NCI-H128 (cell line): ENCODE measurements around the gene NOS1AP.

ENCODE experiments used
- DNase-seq: peaks from one replicate; lab custom pipeline; 2025; ENCODE audit not compliant: unreplicated experiment; lab: John Stamatoyannopoulos, UW

NOS1AP gene

DNA sequence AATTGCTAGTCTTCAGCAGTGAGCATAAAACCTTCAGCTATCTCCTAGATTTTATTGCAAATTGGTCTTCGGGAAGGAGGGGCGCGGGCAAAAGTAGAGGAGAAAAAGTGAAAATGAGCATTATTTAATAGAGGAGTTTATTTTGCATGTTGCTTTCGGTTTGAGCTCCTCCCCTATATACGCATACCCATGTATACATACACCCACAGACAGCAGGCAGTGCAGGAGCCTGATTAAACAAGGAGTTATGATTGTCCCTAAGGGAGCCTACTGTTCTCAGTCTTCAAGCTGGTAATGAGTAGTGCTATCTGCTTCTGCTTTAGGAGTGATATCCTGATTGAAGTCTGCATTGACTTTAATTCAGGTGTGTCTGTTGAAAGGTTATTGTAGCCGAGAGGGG lies 173.3 kb downstream of the NOS1AP start:
- DNase-seq: no peak

DNA sequence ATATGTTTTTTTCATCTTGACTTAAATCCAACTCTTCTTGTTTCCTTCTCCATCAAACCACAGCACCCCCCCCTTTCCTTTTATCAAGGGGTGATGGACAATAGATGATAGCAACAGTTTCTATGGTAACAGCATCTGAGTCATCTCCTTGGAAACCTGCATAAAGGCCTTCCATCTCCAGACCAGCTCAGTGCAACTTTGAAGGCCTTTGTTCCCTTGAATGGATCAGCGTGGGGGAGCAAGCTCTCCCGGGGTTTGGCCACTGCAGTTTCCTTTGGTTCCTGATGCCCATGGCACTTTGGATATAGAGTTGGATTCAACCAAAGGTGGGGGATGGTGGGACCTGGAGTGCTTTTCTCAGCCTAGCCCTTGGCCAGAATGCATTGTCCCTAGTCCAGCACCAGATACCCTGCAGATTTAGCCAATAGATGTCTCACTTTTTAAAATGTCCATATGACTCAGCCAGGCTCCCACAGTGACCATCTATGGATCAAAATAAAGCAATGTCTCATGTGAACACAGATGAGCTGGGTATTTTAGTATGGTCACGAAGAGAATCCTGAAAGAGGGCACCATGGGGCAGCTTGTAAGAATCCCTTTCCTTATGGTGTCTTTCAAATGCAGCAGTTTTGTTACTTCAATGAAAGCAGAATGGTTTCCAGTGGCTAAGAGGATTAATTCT lies 179.5 kb downstream of the NOS1AP start:
- DNase-seq: no peak

DNA sequence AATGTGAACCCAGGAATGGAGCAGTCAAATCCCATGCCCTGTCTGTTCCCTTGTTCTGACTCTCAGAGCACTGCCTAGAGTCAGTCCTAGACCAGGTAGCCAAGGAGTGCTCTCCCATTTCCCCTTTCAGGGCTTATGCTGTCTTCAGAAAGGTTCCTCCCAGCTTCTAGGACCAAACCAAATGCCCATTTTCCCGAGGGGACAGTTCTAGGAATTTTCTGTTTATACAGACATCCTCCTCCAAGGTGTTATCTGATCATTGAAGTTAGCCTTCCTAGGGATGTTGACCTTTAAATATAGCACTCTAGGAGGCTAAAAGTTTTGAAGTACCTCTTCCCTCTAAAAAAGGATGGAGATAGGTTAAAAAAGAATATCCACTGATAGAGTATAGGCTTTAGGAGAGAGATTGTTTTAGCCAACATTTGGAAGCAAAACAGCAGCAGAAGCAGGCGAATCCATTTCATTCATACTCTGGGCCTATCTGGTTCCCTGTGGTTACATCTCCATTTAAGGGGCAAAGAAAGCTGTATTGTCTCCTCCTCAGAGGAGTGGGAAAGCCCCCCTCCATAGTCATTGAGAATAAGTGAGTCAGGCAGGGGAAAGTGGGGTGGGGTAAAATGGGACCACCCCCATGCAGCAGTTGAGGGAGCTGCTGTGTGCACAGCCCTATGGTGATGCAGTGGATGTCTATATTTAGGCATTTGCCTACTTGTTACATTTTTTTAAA lies 180.7 kb downstream of the NOS1AP start:
- DNase-seq: no peak

DNA sequence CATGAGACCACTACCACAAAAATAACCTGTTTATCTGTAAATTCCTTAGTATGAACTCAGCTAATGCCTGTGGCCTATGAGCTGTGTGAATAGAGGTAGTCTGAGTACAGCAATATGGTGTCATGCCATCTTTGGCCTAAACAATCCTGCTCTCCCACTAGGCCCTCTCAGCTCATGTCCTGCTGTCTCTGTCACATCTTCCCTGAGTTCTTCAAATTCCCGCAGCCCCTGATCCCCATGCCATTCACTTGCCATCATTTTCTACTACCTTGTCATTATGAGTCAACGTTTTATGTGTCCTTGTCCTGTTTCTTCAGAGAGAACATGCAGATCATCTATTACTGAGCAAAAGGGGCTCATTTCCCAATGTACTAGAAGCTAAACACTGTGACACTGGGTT lies 181.6 kb downstream of the NOS1AP start:
- DNase-seq: no peak

DNA sequence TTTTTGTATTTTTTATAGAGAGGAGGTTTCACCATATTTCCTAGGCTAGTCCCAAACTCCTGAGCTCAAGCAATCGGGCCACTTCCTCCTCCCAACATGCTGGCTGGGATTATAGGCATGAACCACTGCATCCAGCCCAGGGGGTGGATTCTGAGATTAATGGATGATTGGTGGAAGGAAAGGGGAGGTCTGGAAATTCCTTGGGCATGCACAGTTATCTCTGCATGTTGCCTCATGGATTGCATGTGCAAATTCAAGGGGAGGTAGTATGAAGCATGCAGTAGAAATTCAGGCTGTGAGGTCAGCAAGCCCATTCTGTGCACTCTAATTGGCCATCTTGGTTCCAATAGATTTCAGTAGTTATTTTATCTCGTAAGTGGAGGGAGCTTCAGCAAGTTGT lies 182.7 kb downstream of the NOS1AP start:
- no peak for DNase-seq

DNA sequence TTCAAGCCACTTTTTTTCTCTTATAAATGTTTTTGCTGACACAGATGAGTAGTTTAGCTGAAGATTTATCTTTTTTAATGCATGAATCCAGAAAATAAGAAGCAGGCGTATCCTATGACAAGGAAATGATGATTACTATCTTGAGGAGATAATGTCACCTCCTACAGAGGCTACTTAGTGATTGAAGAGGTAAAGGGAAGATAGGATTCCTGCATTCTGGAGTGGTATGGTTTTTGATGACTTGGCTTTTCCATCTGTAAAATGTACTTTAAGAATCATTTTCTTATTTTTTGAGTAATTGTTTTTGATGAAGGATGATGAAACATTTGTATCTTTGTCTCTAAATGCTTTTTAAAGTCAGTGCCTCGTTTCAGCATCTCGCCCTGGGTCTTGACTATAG lies 184.3 kb downstream of the NOS1AP start:
- no peak for DNase-seq

DNA sequence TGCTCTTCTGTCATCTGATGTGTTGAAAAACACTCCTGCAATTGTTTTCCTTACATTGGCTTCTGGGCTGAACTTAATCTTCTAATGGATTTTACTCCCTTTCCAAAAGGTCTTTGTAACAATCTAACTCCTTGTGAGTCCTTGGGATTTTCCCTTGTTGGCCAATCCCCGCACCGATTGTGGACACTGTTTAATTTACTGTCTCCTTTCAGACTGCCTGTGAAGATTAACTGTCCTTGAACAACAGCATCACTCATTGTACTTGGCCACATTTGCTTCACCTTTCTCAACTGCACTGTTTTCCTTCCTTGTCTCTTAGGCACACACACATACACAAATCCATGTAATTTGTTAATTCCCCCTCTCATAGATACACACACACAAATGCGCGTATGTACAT lies 186.8 kb downstream of the NOS1AP start:
- DNase-seq: no peak

DNA sequence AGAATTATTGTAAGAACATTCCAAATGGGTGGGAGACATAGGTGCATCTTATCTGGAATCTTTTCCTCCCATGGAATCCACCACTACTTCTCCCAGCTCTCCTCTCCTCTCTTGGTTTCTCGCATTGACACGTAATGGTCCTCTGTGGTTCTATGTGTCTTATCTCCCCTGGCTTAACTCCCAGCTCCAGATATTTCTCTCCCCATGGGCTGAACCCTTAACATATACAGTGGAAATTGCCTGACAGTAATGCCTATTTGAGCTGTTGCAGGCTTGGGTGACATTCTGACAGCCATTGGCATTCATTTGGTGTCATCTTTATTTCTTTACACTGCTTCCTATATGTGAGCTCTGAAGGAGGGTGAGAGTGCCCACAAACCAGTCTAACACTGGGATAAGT lies 188.9 kb downstream of the NOS1AP start:
- no peak for DNase-seq

DNA sequence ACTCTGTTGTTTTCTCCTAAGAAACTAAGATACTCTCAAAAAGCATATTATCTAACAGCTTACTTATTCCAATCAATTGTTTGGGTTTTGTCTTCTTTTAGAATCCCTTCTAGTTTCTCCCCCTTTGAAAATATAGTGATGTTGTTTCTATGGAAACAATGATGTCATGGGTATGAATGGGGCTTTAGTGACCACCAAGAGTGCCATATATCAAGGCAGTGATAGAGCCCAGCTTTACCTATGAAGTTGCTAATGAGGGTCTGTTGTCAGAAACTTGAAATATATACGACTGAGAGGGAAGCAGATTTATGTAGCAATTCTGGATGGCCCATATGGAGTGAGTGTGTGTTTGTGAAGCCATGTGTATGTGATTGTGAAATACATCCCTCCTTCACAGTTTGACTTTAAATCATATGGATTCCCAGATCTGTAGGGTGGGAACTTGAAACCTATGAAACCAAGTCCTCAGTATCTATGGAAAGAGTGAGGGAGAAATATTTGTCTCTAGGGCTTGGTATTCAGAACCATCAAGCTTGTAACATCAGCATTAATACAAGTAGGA lies 190.5 kb downstream of the NOS1AP start:
- DNase-seq: no peak

DNA sequence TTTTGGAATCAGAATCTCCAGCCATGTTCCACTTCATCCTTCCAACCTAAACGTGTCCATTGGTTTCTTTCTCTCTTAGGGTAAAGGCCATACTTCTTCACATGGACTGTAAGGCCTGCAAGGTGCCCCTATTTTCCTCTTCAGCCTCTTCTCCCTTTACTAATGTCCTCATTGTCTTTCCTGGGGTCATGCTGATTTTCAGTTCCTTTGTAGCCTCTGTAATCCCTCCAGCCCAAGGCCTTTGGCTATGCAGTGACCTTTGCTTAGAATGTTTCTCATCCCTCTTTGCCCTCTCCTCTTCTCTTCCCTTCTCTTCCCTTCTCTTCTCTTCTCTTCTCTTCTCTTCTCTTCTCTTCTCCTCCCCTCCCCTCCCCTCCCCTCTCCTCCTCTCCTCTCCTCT lies 194.6 kb downstream of the NOS1AP start:
- no peak for DNase-seq

DNA sequence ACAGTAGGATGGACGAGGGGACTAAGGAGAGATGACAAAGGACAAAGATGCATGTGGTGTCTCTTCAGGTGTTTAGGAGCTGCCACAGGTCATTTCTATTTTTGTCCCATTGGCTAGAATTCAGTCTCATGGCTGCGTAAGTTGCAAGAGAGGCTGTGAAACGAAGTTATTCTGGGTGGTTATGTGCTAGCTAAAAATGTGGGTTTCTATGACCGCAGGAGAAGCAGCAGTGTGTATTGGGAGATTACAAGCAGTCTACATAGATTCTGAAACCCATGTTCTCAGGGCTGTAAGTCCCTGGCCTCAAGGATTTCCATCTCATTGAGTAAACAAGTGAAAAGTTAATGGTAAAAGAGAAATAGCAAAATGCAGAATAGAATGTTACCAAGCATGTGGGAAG lies 196.5 kb downstream of the NOS1AP start:
- DNase-seq: no peak

DNA sequence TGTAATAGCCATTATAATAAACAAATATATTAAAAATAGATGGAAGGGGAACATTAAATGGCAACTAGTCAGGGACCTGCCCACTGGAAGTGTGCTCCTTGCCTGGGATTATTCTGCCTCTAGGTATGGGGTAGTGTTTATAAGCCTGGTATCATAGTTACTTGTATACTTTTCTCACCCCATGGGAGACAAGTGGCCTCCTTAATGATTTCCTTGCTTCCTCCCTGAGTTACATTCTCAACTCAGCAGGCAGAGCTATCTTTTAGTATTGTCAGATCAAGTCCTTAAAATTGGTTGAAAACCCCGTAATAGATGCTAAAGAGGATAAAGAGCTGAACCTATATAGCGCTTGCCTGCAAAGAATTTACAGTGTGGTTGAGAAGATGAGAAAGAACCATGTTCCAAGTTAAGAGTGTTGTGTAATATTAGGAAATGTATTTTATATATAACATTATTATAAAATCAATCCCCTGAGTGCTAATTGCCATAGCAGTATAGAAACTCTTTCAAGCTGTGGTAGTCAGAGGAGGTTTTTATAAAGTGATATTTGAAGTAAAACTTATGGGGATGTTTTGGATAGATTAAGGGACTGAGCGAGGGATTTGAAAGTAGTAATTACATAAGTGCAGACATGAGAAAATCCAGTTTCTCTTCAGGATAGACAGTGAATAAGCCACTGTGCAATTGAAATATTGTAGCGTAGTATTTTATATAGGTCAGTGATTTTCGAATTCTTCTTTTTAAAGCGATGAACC lies 200.7 kb downstream of the NOS1AP start:
- DNase-seq: no peak

DNA sequence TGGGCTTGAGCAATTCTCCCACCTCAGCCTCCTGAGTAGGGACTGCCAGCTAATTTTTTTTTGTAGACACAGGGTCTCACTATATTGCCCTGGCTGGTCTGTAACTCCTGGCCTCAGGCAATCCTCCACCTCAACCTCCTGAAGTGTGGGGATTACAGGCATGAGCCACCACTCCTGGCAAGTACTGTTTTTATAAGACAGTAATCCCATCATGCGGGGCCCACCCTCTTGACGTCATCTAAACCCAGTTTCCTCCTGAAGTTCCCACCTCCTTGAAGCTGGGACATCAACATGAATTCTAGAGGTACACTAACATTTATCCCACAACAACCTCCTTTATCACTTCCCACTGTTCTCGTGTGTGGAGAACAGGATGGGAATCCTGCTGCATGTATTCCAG lies 202.5 kb downstream of the NOS1AP start:
- no peak for DNase-seq

DNA sequence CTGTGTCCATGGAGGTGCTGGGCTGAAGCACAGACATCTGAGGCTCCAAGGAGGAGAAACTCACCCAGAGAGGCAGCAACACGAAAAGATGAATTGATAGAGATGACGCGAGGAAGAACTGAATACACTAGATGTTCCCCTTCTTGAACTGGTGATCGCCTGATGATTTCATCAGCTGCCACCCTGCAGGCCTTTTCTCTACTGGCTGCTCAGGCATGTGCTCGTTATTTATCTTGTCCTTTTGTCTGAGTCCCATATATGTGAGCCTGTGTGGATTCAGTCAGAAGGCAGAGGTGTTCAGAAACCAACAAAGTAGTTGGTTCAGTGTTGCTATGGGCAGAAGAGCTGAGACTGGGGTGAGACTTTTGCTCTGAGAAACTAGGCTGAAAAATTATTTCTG lies 202.9 kb downstream of the NOS1AP start:
- DNase-seq: no peak

DNA sequence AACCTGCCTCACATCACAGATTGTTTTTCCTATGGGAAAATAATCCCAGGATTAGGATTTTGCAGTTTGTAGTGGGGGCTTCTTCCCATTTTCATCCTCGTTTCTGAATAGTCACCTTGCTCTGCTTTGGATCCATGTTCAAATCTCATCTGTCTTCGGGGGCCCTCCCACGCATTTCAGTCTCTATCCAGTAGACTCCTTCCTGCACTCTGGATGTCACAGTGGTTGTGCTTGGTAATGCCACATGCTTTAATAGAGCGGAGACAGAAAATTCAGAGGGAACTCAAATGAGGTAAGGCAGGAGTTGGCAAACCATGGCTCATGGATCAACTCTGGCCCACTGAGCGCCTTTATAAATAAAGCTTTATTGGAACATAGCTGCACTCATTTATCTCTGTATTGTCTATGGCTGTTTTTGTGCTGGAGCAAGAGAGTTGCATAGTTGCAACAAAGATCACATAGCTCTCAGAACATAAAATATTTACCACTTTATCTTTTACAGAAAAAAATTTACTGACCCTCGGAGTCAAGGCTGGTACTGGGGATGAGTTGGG lies 206.2 kb downstream of the NOS1AP start:
- DNase-seq: no peak

DNA sequence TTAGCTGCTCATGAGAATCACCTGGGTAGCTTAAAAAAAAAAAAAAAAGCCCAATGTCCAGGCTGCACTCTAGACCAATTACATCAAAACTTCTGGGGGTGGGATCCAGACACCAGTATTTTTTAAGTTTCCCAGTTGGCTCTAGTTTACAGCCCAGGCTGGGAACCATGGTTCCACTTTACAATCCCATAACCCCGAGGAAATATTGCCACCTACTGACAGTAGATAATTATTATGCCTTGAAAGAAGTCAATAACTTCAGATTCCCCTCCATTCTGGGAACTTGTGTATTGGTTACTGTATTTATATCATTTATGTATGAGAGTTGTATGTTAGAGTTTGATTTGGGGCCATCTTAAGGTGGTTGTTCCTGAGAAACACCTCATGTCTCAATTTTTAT lies 207.0 kb downstream of the NOS1AP start:
- DNase-seq: no peak

DNA sequence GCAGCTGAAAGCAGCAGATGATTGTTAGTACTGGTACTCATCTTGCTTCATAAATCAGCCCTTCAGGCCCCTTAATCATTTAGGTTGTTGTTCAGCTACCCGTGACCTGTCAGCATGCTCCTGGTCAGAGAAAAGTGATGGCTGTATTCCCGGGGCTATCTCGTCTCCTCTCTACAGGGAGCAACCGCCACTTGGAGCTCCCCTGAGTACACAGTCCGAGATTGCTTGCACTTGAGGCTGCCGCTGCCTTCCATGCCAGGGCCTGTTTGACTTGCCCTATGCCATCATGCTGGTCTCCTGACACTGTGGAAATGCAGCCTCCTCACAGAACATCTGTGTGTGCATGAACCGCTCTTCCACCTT lies 209.6 kb downstream of the NOS1AP start:
- no peak for DNase-seq

DNA sequence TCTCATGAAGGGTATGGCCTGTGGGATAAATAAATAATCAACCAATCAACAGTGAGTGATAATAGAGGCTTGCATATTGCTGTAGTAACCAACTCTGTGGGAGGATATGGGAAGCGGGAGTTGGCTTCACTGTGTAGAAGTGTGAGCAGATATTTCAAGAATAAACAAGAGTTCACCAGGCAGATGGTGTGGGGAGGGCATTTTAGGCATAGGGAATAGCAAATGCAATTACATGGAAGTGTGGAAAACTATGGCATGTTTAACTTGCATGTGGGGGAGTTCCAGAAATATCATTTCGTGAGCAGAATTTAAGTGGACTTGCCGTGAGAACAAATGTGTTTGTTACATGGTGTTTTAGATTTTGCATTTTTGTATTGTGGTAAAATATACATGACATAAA lies 211.9 kb downstream of the NOS1AP start:
- no peak for DNase-seq

DNA sequence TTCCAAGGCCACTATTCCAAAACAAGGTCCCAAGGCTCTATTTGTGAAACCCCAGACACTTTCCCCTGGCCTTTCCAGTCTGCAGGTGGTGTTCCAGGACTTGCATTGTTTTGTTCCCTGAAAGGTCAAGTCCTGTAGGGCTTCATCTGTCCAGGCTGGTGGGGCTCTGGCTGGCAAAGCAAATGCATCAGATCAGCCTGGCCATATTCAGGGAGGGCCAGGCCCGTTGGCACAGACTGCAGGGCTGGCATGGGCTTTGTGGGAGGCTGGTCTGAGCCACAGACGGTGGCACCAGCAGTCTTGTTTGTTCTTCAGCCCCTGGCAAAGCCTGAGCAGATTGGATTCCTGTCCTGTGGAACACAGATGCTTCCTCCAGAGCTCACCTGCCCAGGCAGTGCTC lies 214.2 kb downstream of the NOS1AP start:
- DNase-seq: no peak

DNA sequence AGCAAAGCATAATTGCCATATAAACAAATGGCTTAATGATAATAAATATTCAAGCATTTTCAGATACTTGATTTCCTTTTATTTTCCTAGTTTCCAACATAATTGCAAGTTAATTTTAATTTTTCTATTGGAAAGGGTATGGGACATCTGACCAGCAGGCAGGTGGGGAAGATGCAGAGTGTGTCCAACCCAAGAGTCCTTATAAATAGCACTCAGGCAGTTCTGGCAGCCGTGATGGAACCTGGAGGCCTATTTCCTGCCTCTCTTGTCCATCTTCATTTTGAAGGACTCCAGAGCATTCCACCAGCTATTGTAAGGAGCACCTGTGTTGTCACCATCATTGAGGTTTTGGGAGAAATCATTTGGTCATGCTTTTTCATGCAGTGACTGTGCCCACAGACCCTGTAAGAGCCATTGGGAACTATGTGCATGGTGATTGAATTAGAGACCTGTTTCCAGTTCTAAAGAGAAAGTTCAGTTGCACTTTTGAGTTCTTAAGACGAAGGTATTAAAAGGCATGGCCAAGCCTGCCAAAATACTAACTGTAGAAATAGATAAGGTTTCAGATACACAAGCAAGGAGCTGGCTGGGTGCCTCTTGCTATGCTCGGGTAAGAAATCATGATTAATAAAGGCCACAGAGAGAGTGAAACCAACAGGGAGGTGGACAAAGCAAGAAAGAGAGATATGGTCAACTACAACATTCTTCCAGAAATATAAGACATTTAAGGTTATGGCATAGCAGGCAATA lies 214.9 kb downstream of the NOS1AP start:
- no peak for DNase-seq

DNA sequence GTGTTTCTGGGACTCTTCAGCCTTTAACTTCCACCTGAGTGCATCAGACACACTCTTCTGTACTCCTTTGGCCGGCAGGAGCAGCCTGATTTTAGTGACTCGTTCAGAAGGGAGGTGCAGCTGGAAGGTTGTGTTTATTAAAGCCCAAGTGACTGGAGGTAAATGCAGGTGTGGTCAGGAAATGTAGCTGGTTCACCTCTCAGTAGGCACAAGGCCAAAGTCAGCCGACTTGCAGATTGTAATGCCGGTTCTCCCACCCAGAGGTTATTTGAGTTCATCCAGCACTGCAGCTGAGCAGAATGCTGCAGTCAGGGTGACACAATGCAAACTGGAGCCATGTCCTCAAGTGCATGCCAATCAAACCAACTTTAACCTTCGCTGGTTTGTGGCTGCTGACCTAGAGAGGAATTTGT lies 215.7 kb downstream of the NOS1AP start:
- no peak for DNase-seq
